GM21360 (cell line): ENCODE measurements around the gene MRPS7.

ENCODE experiments used
- ATAC-seq: cut with Tn5 transposase; IDR thresholded peaks from one replicate; pipeline ENCODE4 v1.9.1; 2021; ENCODE audit warnings: mild to moderate bottlenecking, moderate library complexity; ENCODE audit not compliant: unreplicated experiment

MRPS7 gene

GRCh38 chr17:75261336-75262111 is at the start of gene MRPS7, which contains the start of gene GGA3:
Gene MRPS7 (plus strand): TSS chr17:75261879. CDS start chr17:75261901, 22 bp downstream.
Gene GGA3 (minus strand): TSS chr17:75261606. CDS start chr17:75261587, 19 bp downstream.
- ATAC-seq, result peak; percentile 87

- ATAC-seq, result no peak
Measured at GRCh38 chr17:75218131-75218530, 43.5 kb upstream of the MRPS7 start.

- ATAC-seq, result no peak
Measured at GRCh38 chr17:75219815-75220214, 41.9 kb upstream of the MRPS7 start.

DNA sequence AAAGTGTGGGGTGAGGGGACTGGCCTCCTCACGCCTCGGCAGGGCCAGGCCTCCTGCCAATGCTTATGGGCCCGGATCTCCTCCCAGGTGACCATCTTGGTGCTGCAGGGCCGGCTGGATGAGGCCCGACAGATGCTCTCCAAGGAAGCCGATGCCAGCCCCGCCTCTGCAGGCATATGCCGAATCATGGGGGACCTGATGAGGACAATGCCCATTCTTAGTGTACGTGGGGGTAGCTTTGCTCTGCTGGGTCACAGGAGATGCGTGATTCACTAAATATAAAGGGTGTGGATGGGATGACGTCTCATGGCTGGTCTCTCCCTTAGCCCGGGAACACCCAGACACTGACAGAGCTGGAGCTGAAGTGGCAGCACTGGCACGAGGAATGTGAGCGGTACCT is 36.7 kb upstream of the MRPS7 start:
- ATAC-seq, result no peak

GRCh38 chr17:75227729-75228128 is 34.0 kb upstream of the MRPS7 start:
- ATAC-seq, result no peak

DNA sequence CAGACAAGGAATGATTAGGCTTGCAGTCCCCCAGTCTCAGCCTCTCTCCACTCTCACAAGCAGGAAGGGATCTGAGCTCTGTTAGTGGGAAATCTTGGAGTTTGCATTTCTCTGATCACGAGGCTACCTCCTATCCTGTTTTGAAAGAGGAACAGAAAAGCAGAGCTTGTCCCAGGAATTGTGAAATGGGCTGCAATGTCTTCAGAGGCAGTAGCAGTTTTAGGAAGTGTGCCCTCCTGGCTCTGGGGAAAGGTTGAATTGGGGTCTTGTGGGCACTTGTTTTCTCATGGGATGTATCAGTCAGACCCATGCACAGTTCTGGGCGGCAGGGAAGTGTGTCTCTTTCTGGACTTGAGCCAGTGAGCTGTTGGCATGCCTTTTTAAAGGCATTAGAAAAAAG is 33.4 kb upstream of the MRPS7 start:
- no peak for ATAC-seq

DNA sequence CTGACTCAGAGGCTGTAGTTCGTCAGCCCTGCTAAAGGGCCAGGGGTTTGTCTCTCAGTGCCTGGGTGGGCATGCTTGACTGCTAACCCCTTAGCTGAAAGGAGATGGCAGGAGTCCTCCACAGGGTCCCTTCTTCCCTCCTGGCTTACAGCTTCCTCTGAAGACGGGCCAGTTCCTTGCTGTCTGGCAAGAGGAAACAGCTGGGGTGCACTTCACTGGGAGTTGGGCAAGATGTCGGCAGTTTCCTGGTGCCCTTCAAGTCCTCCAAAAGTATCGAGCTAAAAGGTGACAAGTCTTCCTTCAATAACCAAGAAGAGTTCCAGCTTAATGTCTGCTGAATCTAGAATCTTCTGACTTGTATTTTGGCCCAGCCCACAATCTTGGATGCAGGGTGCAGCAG is 32.8 kb upstream of the MRPS7 start:
- no peak for ATAC-seq

DNA sequence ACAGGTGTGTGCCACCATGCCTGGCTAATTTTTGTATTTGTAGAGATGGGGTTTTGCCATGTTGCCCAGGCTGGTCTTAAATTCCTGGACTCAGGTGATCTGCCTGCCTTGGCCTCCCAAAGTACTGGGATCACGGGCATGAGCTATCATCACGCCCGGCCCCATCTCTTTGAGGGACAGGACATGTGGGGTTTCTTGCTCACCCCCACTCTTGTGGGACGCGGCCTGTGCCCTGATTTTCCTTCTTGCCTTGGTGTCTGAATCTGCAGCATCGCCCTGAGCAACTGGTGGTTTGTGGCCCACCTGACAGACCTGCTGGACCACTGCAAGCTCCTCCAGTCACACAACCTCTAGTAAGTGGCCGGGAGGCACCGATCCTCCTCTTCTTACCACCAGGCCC is 30.6 kb upstream of the MRPS7 start:
- ATAC-seq, result no peak

DNA sequence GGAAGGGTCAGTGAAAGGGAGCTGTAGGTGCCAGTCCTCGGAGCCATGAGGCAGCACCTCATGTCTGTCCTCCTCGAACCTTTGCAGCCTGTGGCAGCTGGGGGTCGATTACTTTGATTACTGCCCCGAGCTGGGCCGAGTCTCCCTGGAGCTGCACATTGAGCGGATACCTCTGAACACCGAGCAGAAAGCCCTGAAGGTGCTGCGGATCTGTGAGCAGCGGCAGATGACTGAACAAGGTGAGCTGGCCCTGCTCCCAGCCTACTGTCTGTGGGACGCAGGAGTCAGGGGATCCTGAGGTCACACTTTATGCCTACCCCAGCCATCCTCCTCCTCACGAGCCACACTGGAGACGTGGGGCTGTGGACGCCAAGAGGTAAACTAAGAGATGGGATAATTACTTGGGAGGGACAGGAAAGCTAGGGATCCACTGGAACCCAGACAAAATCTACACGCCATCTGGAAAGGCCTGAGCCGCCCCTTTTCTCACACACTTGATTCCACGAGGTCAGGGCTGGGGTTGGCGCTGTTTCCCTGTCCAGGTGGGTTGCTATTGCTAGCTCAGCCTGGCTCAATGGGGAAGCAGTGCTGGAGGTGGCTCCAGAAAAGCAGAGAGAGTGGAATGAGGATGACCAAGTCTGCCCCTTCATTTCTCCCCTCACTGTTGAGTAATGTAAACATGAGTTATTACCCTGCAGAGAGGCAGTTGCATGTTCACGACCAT is 29.8 kb upstream of the MRPS7 start:
- no peak for ATAC-seq

- no peak for ATAC-seq
Measured at GRCh38 chr17:75232786-75233185, 28.9 kb upstream of the MRPS7 start.

- no peak for ATAC-seq
Measured at GRCh38 chr17:75237100-75238014, 24.3 kb upstream of the MRPS7 start.

GRCh38 chr17:75238020-75238580 is 23.6 kb upstream of the MRPS7 start:
- no peak for ATAC-seq

DNA sequence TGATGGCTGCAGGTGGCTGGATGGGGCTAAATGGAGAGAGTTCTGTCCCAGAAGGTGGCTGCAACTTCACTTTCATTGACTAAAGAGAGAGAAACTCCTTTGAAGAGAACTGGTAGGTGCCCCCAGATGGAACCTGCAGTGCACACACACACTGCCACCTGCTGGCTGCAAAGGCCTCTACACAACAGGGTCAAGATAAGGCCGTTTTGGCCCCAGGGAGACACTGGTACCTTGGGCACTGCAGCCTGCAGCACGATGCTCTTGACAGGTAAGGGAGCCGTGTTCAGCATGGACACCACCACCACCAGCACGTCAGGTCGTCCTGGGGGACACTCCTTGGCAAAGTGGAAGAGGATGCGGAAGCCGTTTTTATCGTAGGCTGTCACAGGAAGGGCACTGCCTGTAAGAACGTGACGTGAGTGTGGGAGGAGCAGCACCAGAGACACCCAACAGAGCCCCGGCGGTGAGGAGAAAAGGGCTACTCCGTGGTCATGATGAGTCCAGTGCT is 22.9 kb upstream of the MRPS7 start:
- no peak for ATAC-seq

DNA sequence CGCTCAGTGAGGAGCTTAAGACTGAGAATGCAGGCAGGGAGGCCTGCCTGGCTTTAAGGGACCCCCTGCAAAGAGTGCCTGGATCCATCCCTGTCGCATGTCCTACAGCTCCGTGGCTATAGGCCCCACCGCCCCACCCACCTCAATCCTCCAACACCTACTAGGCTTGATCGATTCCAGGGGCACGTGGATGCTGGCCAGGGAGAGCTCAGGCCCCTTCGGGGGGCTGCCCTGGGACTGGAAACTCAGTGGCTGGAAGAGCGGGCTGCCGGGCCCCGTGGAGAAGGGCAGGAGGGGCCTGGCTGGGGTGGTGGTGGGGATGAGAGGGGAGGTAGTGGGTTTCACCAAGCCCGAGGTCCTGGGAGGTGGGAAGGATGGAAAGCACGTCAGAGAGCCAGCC is 22.5 kb upstream of the MRPS7 start:
- ATAC-seq, result no peak

- no peak for ATAC-seq
Measured at GRCh38 chr17:75239778-75240393, 21.8 kb upstream of the MRPS7 start.

GRCh38 chr17:75240394-75241142 is 21.1 kb upstream of the MRPS7 start:
- no peak for ATAC-seq

DNA sequence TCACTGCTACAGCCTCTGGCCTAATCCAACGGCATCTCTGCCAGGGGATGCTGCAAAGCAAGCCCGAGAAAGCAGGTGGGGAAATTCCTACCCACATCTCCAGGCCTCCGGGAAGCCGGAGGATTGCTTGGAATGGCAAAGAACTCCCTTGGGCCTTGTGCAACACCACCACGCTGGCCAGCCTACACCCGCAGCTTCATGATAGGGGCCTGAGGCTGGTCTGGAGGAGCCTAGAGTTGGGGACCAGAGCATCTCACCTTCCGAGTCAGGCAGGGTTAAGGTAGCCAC is 20.6 kb upstream of the MRPS7 start:
- ATAC-seq, result no peak

DNA sequence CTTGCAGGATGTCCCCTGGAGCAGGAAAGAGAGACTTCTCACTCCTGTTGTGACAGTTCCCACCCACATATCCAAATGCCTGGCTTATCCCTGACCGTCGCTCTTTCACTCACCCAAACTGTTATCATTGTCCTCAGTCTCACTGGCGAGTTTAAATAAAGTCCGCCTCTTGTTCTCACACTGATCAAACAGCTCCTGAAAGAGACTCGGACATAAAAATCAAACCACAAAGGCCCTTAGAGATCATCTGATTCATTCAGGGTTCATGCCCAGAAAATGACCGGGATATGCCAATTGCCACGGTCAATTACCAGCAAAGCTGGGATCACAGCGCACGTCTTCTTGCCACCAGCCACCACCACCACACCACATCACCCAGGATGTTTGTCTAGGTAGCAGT is 20.2 kb upstream of the MRPS7 start:
- ATAC-seq, result no peak

GRCh38 chr17:75241996-75242460 is 19.7 kb upstream of the MRPS7 start:
- ATAC-seq, result no peak
